GM10266 (cell line): Measurements from ENCODE around the gene TNRC6C.
"Not testable (repeated sequence)": the region's sequence is repeated elsewhere in the genome, so short reads cannot be mapped to it uniquely, and the experiment has no call there.

Experiments
- DNase-seq: peaks from one replicate; pipeline ENCODE4 v3.0.0; 2012; ENCODE audit errors: extremely low spot score
- TF ChIP-seq, protein P1 (sequence below): IDR thresholded peaks from 2 replicates; pipeline ENCODE4 v1.5.1; 2012; ENCODE audit warnings: mild to moderate bottlenecking, low read depth; ENCODE audit not compliant: control insufficient read depth, insufficient read depth; ENCODE audit errors: missing control alignments

The TNRC6C gene

DNA sequence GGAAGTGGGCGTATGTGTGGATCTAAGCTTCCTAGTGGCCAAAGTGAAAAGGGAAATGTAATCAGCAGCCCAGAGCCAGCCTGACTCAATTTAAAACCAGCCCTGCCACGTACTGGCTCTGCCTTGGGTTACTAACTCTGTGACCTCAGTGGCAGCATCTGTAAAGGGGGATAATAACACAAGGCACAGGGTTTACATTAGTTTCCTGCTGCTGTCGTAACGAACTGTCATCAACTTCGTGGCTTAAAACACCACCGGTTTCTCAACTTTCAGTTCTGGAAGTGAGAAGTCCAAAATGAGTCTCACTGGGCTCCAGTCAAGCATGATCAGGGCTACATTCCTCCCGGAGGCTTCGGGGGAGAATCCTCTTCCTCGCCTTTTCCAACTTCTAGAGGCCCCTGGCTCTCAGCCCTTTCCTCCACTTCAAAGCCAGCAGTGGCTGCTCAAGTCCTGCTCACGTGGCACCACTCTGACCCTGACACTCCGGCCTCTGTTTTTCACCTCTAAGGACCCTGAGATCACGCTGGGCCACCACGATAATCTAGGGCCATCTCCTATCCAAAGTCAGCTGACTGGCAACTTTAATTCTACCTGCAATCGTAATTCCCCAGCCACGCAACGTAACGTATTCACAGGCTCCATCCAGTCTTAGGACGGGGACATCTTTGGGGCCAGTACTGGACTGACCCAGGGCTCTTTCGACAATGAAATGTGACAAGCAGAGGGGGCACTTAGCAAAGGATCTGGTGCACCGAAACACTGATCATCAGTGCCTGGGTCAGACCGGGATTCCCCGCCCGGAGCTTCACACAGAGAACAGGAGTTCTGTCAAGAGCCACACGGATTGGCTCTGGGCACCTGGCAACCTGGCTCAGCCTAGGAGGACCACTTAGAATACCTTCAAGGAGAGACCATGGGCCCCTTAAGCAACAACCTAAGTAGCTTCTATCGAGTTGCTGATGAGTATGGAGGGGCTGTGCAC lies 155.6 kb downstream of the TNRC6C start:
- no peak for DNase-seq
- TF ChIP-seq, protein P1, sequence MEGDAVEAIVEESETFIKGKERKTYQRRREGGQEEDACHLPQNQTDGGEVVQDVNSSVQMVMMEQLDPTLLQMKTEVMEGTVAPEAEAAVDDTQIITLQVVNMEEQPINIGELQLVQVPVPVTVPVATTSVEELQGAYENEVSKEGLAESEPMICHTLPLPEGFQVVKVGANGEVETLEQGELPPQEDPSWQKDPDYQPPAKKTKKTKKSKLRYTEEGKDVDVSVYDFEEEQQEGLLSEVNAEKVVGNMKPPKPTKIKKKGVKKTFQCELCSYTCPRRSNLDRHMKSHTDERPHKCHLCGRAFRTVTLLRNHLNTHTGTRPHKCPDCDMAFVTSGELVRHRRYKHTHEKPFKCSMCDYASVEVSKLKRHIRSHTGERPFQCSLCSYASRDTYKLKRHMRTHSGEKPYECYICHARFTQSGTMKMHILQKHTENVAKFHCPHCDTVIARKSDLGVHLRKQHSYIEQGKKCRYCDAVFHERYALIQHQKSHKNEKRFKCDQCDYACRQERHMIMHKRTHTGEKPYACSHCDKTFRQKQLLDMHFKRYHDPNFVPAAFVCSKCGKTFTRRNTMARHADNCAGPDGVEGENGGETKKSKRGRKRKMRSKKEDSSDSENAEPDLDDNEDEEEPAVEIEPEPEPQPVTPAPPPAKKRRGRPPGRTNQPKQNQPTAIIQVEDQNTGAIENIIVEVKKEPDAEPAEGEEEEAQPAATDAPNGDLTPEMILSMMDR = no peak

DNA sequence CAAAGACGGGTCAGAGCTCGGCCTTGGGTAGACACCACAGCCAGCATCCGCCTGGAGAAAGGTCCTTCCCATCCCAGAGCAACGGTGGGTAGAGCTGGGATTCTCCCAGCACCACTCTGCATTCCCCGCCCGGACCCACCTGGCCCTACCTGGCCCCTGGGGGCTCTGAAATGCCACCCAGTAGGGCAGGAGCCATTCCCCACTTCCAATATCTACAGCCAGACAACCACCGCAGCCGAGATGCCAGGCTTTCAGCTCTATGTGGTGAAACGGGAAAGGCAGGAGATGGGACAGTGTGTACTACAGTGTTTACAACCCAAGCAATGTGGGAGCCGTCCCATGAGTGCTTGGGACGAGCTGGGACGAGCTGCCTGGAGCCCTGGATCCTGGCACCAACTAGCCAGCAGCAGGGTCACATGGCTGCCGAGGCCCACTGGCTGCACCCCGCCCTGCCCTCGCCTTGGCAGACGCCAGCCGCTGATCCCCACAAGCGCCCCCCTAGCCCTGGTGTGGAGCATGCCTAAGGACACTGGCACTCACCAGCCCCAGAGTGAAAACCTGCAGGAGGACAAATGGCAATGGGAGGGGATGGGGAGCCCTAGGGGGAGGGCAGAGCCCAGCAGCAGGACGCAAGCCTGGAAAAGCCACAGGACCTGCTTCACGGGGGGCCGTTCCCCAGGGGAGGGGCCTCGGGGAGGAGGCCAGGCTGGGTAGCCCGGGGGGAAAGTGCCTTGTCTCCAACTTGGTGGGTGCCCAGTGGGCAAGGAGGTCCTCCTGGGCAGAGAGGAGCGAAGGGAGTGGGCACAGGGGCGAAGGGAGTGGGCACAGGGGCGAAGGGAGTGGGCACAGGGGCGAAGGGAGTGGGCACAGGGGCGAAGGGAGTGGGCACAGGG lies 156.6 kb downstream of the TNRC6C start:
- no peak for DNase-seq
- TF ChIP-seq, protein P1 = no peak

DNA sequence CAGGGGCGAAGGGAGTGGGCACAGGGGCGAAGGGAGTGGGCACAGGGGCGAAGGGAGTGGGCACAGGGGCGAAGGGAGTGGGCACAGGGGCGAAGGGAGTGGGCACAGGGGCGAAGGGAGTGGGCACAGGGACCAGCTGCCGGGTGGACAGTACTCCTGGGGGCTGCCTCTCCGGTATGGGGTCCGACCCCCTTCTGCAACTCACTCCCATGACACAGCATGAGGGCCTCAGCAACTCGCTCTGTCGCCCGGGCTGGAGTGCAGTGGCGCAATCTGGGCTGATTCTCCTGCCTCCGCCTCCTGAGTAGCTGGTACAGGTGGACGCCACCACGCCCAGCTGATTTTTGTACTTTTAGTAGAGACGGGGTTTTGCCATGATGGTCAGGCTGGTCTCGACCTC lies 157.3 kb downstream of the TNRC6C start:
- not testable (repeated sequence) for DNase-seq

DNA sequence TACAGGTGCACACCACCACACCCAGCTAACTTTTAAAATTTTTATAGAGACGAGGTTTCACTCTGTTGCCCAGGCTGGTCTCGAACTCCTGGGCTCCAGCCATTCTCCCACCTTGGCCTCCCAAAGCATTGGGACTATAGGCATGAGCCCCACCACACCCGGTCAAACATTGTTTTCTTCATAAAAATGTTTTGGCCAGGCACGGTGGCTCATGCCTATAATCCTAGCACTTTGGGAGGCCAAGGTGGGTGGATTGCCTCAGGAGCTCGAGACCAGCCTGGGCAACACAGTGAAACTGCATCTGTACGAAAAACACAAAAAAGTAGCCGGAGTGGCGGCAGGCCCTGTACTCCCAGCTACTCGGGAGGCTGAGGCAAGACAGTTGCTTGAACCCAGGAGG lies 157.9 kb downstream of the TNRC6C start:
- TF ChIP-seq, protein P1 = no peak
- DNase-seq = no peak

DNA sequence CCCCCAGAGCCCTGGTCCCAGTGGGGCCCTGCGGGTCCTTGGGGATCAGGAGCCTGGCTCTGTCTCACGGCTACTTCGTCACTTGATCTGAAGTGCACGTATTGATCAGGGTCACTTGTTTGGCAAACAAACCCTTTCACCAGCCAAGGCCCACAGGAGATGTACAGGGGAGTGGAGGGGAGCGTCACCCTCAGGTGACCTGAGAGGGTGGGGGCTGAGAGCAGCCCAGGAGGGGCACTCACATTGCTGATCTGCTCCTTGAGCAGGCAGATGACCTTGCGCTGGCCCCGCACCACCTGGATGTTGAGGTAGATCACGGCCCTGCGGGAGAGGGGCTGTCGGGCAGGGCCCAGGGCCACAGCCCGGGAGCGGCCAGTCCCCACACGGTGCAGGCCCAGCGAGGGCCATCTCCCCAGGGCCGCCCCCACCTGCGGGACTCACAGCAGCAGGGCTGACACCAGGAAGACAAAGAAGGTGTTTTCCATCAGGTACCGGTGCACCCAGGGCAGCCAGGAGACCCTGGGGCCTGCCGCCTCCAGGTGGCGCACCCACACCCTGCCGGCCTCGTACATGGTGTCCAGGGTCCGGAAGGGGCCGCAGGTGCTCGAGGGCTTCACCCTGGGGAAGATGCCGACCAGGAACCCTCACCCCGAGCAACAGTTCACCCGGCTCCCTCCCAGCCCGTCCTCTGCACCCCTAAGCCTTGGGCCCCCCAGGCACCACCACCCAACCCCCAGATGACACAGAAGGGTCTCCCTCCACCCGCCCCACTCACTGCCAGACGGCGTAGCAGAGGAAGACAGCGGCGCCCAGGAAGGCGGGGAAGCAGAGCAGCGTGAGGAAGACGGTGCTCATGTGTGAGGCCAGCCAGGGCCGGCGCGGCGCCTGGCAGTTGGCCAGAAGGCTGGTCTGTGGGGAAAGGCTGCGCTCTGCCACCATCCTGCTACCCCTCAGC lies 158.8 kb downstream of the TNRC6C start:
- DNase-seq = no peak
- TF ChIP-seq, protein P1 = peak; percentile 43

DNA sequence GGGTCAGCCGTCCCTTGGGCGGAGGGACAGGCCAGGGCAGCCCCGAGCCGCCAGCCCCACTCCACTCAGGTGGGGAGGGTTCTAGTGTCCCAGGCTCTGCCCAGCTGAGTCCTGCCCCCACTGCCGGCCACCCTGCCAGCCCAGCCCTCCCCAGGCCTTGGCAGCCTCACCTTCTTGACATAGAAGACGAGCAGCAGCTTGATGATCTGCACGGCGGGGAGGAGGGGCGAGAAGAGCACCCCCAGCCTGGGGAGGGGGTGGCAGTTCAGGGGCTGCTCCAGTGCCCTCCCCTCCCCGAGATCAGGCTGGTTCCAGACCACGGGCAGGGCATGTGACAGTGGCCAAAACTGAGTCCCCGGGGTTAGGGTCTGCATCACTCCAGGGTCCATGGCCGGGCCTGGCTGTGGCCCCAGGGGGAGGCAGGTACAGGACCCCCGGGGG lies 160.3 kb downstream of the TNRC6C start:
- TF ChIP-seq, protein P1 = no peak
- no peak for DNase-seq

DNA sequence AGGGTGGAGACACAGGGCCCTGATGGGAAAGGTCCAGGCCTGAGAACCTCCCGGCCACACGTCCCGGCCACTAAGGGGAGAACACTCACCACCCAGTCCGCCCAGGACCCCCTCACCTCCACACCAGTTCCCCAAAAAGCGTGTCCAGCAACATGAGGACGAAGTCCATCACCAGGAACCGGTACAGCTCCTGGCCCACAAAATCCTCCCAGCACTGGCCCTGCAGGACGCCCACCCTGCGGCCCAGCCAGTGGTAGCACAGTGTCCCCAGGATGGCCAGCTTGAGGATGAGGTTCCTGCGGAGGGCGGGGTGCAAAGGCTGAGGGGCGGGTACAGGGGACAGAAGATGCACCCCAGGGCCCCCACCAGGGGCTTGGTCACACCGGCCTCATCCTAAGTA lies 162.0 kb downstream of the TNRC6C start:
- no peak for DNase-seq
- TF ChIP-seq, protein P1 = no peak
